Adrenal gland (tissue), 5 donors: ENCODE results near the gene PHIP.

ENCODE experiments used
- POLR2A ChIP-seq, 2 donors: fragments of 450-650 bp; IDR thresholded peaks; one replicate each; pipeline ENCODE4 v1.6.1; 2017; ENCODE audit warnings: antibody characterized with exemption in 2 of 2, mild to moderate bottlenecking in 2 of 2, moderate library complexity in 1 of 2
- TF ChIP-seq, protein P1 (sequence below), 6 experiments: fragments of 450-650 bp in 4 of 6; fragments of 200-600 bp in 2 of 6; sonication (generic) in 1 of 6; IDR thresholded peaks; 1 replicate in 5 of 6; 2 replicates in 1 of 6; pipeline versions ENCODE4 v1.5.1 to v1.8.0; 2016 to 2021; ENCODE audit warnings: antibody characterized with exemption in 6 of 6, mild to moderate bottlenecking in 2 of 6, moderate library complexity in 1 of 6
- donor health status: DM: no; HTN: no; CAD: no.

DNA sequence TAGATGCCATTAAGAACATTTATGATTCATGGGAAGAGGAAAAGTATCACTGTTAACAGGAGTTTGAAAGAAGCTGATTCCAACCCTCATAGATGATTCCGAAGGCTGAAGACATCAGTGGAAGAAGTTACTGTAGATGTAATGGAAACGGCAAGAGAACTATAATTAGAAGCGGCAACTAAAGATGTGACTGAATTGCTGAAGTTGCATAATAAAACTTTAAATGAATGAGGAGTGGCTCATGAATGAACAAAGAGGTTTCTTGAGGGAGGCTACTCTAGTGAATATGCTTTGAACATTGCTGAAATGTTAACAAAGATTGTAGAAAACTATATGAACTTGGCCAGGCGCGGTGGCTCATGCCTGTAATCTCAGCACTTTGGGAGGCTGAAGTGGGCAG is 84.1 kb downstream of the PHIP start:
- TF ChIP-seq, protein P1, sequence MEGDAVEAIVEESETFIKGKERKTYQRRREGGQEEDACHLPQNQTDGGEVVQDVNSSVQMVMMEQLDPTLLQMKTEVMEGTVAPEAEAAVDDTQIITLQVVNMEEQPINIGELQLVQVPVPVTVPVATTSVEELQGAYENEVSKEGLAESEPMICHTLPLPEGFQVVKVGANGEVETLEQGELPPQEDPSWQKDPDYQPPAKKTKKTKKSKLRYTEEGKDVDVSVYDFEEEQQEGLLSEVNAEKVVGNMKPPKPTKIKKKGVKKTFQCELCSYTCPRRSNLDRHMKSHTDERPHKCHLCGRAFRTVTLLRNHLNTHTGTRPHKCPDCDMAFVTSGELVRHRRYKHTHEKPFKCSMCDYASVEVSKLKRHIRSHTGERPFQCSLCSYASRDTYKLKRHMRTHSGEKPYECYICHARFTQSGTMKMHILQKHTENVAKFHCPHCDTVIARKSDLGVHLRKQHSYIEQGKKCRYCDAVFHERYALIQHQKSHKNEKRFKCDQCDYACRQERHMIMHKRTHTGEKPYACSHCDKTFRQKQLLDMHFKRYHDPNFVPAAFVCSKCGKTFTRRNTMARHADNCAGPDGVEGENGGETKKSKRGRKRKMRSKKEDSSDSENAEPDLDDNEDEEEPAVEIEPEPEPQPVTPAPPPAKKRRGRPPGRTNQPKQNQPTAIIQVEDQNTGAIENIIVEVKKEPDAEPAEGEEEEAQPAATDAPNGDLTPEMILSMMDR (IDR thresholded peaks at IDR 0.05), result no peak
- no peak for TF ChIP-seq POLR2A (IDR thresholded peaks at IDR 0.05)
